ENCODE data around the gene ZNF749. TPM values are rescaled to one million over a fixed set of nuclear protein-coding genes. Genes with fewer than 3 reads are reported as not detected.

Gene ZNF749
- total RNA-seq: 10 to 100 TPM in 3 of 5 donors, 1 to 10 TPM in 2; 6.8 to 21.3 (median 18.2) TPM
- 15.1 TPM for total RNA-seq (2013)
- 5.7 to 96.3 (median 19.8) reads per million in 29 experiments for total RNA-seq

GRCh38 chr19:57435062-57435978 lies at the start of gene ZNF749:
ZNF749 (plus strand) TSS chr19:57435325; CDS start chr19:57435579, 254 bp downstream.
- Histone ChIP-seq H3K4me1 (ENCODE audit: control insufficient read depth in 1 of 2, extremely low read depth in 1 of 2, insufficient read depth in 2 of 2, low read length in 2 of 2) (peaks cover 3 to 22% of the 10 kb centered on the region in 2 experiments), H3K27ac (ENCODE audit: low read length) (peak within 1 kb of the TSS; percentile 51), H3K36me3 (ENCODE audit: control insufficient read depth in 2 of 2, extremely low read depth in 1 of 2, insufficient read depth in 1 of 2, low read length in 1 of 2) (peaks cover 8 to 15% of the 10 kb centered on the region in 2 donors), H3K4me3 (ENCODE audit: control insufficient read depth in 1 of 2, extremely low read depth in 1 of 2, low read length in 1 of 2) (peak within 1 kb of the TSS; percentile 74 to 85), H3K27me3 (replicated peaks in 1 of 2; ENCODE audit: control insufficient read depth in 2 of 2, extremely low read depth in 1 of 2, insufficient read depth in 2 of 2, low read length in 1 of 2) (no peaks in the 10 kb centered on the region), H3K9me3 (no peaks in the 10 kb centered on the region)
- ChIA-PET CTCF (interaction anchor here in 1 of 2 donors (0.8 kb wide), 1 partner anchor 29 kb away, joined by 5 read pairs; no protein-coding TSS in a partner anchor), POLR2A (no interaction called here)
- peak; percentile 90 to 99 (median 97) for DNase-seq
- Mint-ChIP-seq H3K27me3 (no peaks in the 10 kb centered on the region), H3K4me1 (peaks cover 23 to 40% (median 27%) of the 10 kb centered on the region in 3 donors), H3K9me3 (peaks cover 10 to 21% (median 20%) of the 10 kb centered on the region in 3 donors), H3K4me3 (peak within 1 kb of the TSS; percentile 92 to 98 (median 97)), H3K36me3 (peaks cover 27% of the 10 kb centered on the region), H3K27ac (peak within 1 kb of the TSS; percentile 86 to 95)
- ATAC-seq (replicated peaks in 1 of 4): peak; percentile 99 to 100 (median 100)
- WGBS (ENCODE audit: insufficient coverage): under 1% methylated on average over 53 of the region's 61 CpGs

- H3K4me1 Mint-ChIP-seq: peaks cover 35 to 41% (median 37%) of the 10 kb centered on the region in 3 donors
- Histone ChIP-seq H3K27ac (ENCODE audit: low read length) (peak overlapping the region; percentile 92), H3K4me3 (ENCODE audit: control insufficient read depth in 1 of 2, extremely low read depth in 1 of 2, low read length in 1 of 2) (peak overlapping the region; percentile 17 to 77), H3K36me3 (ENCODE audit: control insufficient read depth in 2 of 2, extremely low read depth in 1 of 2, insufficient read depth in 1 of 2, low read length in 1 of 2) (peaks cover 8 to 10% of the 10 kb centered on the region in 2 donors), H3K27me3 (replicated peaks in 1 of 2; ENCODE audit: control insufficient read depth in 2 of 2, extremely low read depth in 1 of 2, insufficient read depth in 2 of 2, low read length in 1 of 2) (peaks cover 0 to 3% of the 10 kb centered on the region in 2 experiments), H3K4me1 (ENCODE audit: control insufficient read depth in 1 of 2, extremely low read depth in 1 of 2, insufficient read depth in 2 of 2, low read length in 2 of 2) (peaks cover 14 to 16% of the 10 kb centered on the region in 2 experiments), H3K9me3 (no peaks in the 10 kb centered on the region)
- POLR2A ChIA-PET: interaction anchor here (0.5 to 0.7 kb wide), 2 partner anchors 24 to 26 kb away, joined by 4 read pairs; partner anchors contain the start of genes TRAPPC2B (in 1 of the 2) and ZNF547 (in 1 of the 2)
- peaks cover 5 to 11% (median 6%) of the 10 kb centered on the region in 3 donors for H3K9me3 Mint-ChIP-seq
- H3K36me3 Mint-ChIP-seq: peaks cover 33% of the 10 kb centered on the region
- DNase-seq: no peak
- H3K27ac Mint-ChIP-seq: peak overlapping the region; percentile 92 to 97
- H3K27me3 Mint-ChIP-seq: no peaks in the 10 kb centered on the region
- ATAC-seq (replicated peaks in 1 of 4): no peak
- WGBS (ENCODE audit: insufficient coverage): 4% methylated on average over 3 of the region's 11 CpGs
- CTCF ChIA-PET: interaction anchor here in 1 of 2 donors (0.5 to 1.0 kb wide), 4 partner anchors 17 to 770 kb away, joined by 3 read pairs; partner anchors contain the start of gene ZNF416
- H3K4me3 Mint-ChIP-seq: peak overlapping the region; percentile 95 to 98 (median 97)
These were observed 45.9 kb upstream of the ZNF749 start for GRCh38 chr19:57389194-57389729.

DNA sequence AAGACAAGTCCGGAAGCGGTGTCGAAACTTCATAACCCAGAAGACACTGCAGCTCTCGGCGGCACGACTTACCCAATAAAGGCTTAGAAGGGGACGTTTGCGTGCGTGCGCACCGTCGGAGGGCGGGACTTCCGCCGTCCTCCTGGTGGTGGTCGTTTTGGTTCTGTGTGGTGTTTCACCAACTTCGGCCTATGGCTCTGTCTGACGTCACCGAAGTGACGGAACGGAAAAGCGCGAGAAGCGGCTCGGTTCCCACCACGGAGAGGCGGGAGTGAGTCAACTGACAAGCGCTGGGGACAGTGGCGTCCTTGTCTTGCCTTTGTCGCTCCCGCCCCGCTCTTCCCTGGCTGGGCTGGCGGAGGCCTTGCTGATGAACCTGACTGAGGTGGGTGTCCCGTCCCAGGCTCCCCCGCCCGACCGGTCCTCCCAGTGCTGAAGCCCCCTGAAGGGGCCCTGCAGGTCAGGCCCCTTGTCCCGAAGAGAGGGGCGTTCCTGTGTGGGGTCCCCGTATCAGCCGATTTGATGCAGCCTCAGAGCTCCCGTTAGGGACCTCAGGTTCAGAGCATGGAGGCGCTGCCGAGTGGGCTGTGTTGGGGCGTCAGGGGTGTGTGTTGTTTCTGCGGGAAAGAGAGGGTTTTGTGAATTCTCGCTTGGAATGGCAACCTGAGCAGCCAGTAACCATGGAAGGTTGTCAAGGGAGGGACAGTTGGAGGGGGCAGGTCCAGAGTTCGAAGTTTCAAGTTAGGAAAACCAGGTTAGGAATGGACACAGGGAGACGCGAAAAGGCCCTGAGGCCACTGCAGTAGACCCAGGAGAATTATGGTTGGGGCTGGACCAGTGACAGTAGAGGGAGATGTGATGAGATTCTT lies 45.2 kb upstream of the ZNF749 start, which contains the start of gene ZNF548:
Gene ZNF548 (plus strand): TSS at position 125 of the 869 bp plus-strand sequence. CDS start 246 bp downstream, at position 371.
- Histone ChIP-seq H3K4me1 (ENCODE audit: control insufficient read depth in 1 of 2, extremely low read depth in 1 of 2, insufficient read depth in 2 of 2, low read length in 2 of 2) (peaks cover 14 to 16% of the 10 kb centered on the region in 2 experiments), H3K4me3 (ENCODE audit: control insufficient read depth in 1 of 2, extremely low read depth in 1 of 2, low read length in 1 of 2) (peak within 1 kb of the TSS; percentile 77 to 90), H3K36me3 (ENCODE audit: control insufficient read depth in 2 of 2, extremely low read depth in 1 of 2, insufficient read depth in 1 of 2, low read length in 1 of 2) (peaks cover 8 to 14% of the 10 kb centered on the region in 2 donors), H3K27ac (ENCODE audit: low read length) (peak within 1 kb of the TSS; percentile 92), H3K9me3 (no peaks in the 10 kb centered on the region), H3K27me3 (replicated peaks in 1 of 2; ENCODE audit: control insufficient read depth in 2 of 2, extremely low read depth in 1 of 2, insufficient read depth in 2 of 2, low read length in 1 of 2) (peaks cover 0 to 3% of the 10 kb centered on the region in 2 experiments)
- Mint-ChIP-seq H3K4me3 (peak within 1 kb of the TSS; percentile 95 to 98 (median 97)), H3K27ac (peak within 1 kb of the TSS; percentile 92 to 97), H3K4me1 (peaks cover 35 to 48% (median 41%) of the 10 kb centered on the region in 3 donors), H3K27me3 (no peaks in the 10 kb centered on the region), H3K9me3 (peaks cover 12 to 18% (median 13%) of the 10 kb centered on the region in 3 donors), H3K36me3 (peaks cover 40% of the 10 kb centered on the region)
- DNase-seq (peak; percentile 83 to 99 (median 97)), ATAC-seq (replicated peaks in 1 of 4) (peak; percentile 97 to 100 (median 100))
- 2% methylated on average over 49 of the region's 50 CpGs for WGBS (ENCODE audit: insufficient coverage)
- ChIA-PET POLR2A (interaction anchor here in 1 of 2 donors (0.6 kb wide), 1 partner anchor 93 kb away, joined by 7 read pairs; no protein-coding TSS in a partner anchor), CTCF (interaction anchor here (0.5 to 1.0 kb wide), 5 partner anchors 16 to 769 kb away, joined by 3 read pairs; partner anchors contain the start of gene ZNF416 (in 1 of the 2))

DNA sequence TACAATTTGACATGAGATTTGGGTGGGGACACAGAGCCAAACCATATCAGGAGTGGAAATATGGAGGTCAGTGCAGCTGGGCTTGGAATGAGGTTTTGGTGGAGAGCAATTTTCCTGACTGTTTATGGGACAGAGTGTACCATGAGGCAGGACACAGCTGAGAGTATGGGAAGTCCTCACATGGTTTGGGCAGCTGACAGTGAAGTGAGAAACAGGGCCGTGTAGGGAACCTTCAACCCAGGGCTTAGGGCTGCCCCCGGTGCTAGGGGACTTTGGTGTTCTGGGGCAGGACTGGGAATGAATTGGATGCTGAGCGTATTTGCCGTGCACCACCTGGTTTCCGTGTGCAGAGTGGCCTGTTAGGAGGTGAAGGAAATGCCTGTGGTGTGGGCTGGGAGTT lies 39.4 kb upstream of the ZNF749 start:
- no peak overlapping the region for H3K27ac Mint-ChIP-seq
- no peak for DNase-seq
- Histone ChIP-seq H3K27me3 (replicated peaks in 1 of 2; ENCODE audit: control insufficient read depth in 2 of 2, extremely low read depth in 1 of 2, insufficient read depth in 2 of 2, low read length in 1 of 2) (no peaks in the 10 kb centered on the region), H3K27ac (ENCODE audit: low read length) (no peak overlapping the region), H3K4me1 (ENCODE audit: control insufficient read depth in 1 of 2, extremely low read depth in 1 of 2, insufficient read depth in 2 of 2, low read length in 2 of 2) (peaks cover 1 to 5% of the 10 kb centered on the region in 2 experiments), H3K36me3 (ENCODE audit: control insufficient read depth in 2 of 2, extremely low read depth in 1 of 2, insufficient read depth in 1 of 2, low read length in 1 of 2) (peaks cover 30 to 60% of the 10 kb centered on the region in 2 donors), H3K4me3 (ENCODE audit: control insufficient read depth in 1 of 2, extremely low read depth in 1 of 2, low read length in 1 of 2) (no peak overlapping the region), H3K9me3 (no peaks in the 10 kb centered on the region)
- peaks cover 89% of the 10 kb centered on the region for H3K36me3 Mint-ChIP-seq
- peaks cover 17 to 35% (median 25%) of the 10 kb centered on the region in 3 donors for H3K4me1 Mint-ChIP-seq
- POLR2A ChIA-PET: no interaction called here
- WGBS (ENCODE audit: insufficient coverage): 100% methylated on average over 5 of the region's 5 CpGs
- CTCF ChIA-PET: no interaction called here
- H3K9me3 Mint-ChIP-seq: peaks cover 46 to 58% (median 50%) of the 10 kb centered on the region in 3 donors
- no peak for ATAC-seq (replicated peaks in 1 of 4)
- no peaks in the 10 kb centered on the region for H3K27me3 Mint-ChIP-seq
- no peak overlapping the region for H3K4me3 Mint-ChIP-seq

DNA sequence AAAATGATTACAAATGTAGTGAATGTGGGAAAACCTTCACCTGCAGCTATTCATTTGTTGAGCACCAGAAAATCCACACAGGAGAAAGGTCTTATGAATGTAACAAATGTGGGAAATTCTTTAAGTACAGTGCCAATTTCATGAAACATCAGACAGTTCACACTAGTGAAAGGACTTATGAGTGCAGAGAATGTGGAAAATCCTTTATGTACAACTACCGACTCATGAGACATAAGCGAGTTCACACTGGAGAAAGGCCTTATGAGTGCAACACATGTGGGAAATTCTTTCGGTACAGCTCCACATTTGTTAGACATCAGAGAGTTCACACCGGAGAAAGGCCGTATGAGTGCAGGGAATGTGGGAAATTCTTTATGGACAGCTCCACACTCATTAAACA lies 36.3 kb upstream of the ZNF749 start:
- Histone ChIP-seq H3K9me3 (no peaks in the 10 kb centered on the region), H3K27me3 (replicated peaks in 1 of 2; ENCODE audit: control insufficient read depth in 2 of 2, extremely low read depth in 1 of 2, insufficient read depth in 2 of 2, low read length in 1 of 2) (no peaks in the 10 kb centered on the region), H3K36me3 (ENCODE audit: control insufficient read depth in 2 of 2, extremely low read depth in 1 of 2, insufficient read depth in 1 of 2, low read length in 1 of 2) (peaks cover 27 to 54% of the 10 kb centered on the region in 2 donors), H3K4me1 (ENCODE audit: control insufficient read depth in 1 of 2, extremely low read depth in 1 of 2, insufficient read depth in 2 of 2, low read length in 2 of 2) (no peaks in the 10 kb centered on the region), H3K4me3 (ENCODE audit: control insufficient read depth in 1 of 2, extremely low read depth in 1 of 2, low read length in 1 of 2) (no peak overlapping the region), H3K27ac (ENCODE audit: low read length) (no peak overlapping the region)
- ChIA-PET POLR2A (interaction anchor here in 1 of 2 donors (0.6 kb wide), 1 partner anchor 296 kb away, joined by 5 read pairs; no protein-coding TSS in a partner anchor), CTCF (no interaction called here)
- ATAC-seq (replicated peaks in 1 of 4) (no peak), DNase-seq (no peak)
- Mint-ChIP-seq H3K36me3 (peaks cover 84% of the 10 kb centered on the region), H3K9me3 (peaks cover 45 to 70% (median 61%) of the 10 kb centered on the region in 3 donors), H3K27ac (no peak overlapping the region), H3K27me3 (no peaks in the 10 kb centered on the region), H3K4me1 (peaks cover 0 to 18% (median 8%) of the 10 kb centered on the region in 3 donors), H3K4me3 (no peak overlapping the region)
- 92% methylated on average over 2 of the region's 5 CpGs for WGBS (ENCODE audit: insufficient coverage)
